ENCODE measurements around the gene PACSIN2. TPM values are rescaled to one million over a fixed set of nuclear protein-coding genes. Genes with fewer than 3 reads are reported as not detected.
A peak's percentile ranks its signal among the peaks of the same experiment; 100 is the strongest.

PACSIN2 gene
- total RNA-seq, 4 donors from 2014 or later: 25.8 to 46.0 (median 27.8) TPM

- peaks cover 0 to 46% (median 0%) of the 10 kb centered on the region in 3 donors for H3K4me1 ChIP-seq
- H3K4me3 ChIP-seq: no peak overlapping the region
- no peaks in the 10 kb centered on the region for H3K27me3 ChIP-seq
- peak overlapping the region in 1 of 4 donors; percentile 17 for H3K27ac ChIP-seq
- WGBS, 2 donors: 81 to 87% methylated on average over 4 of the region's 4 CpGs
- H3K36me3 ChIP-seq: no peaks in the 10 kb centered on the region
- no peak for TF ChIP-seq POLR2A (IDR thresholded peaks at IDR 0.05)
- TF ChIP-seq CTCF (IDR thresholded peaks at IDR 0.05): no peak
- intact Hi-C loops (cut with DNase I): no loop called here
- no peaks in the 10 kb centered on the region for H3K9me3 ChIP-seq
- DNase-seq: no peak
Measured at GRCh38 chr22:42984397-42984796, 30.6 kb downstream of the PACSIN2 start.

- Histone ChIP-seq H3K9me3 (no peaks in the 10 kb centered on the region), H3K27me3 (no peaks in the 10 kb centered on the region), H3K27ac (no peak overlapping the region), H3K4me3 (no peak overlapping the region), H3K4me1 (peaks cover 6 to 46% (median 8%) of the 10 kb centered on the region in 3 donors), H3K36me3 (no peaks in the 10 kb centered on the region)
- intact Hi-C loops (cut with DNase I): no loop called here
- TF ChIP-seq CTCF (IDR thresholded peaks at IDR 0.05) (no peak), POLR2A (IDR thresholded peaks at IDR 0.05) (no peak)
- no peak for DNase-seq
Measured at GRCh38 chr22:42983470-42983869, 31.5 kb downstream of the PACSIN2 start.

- no peak for DNase-seq
- TF ChIP-seq POLR2A (IDR thresholded peaks at IDR 0.05) (no peak), CTCF (IDR thresholded peaks at IDR 0.05) (no peak)
- H3K9me3 ChIP-seq: no peaks in the 10 kb centered on the region
- H3K4me3 ChIP-seq: no peak overlapping the region
- no peaks in the 10 kb centered on the region for H3K27me3 ChIP-seq
- H3K4me1 ChIP-seq: peaks cover 19 to 53% (median 27%) of the 10 kb centered on the region in 3 donors
- intact Hi-C loops (cut with DNase I): no loop called here
- H3K27ac ChIP-seq: peak overlapping the region in 2 of 4 donors; percentile 45 to 68
- WGBS, 2 donors: 70 to 78% methylated on average over 4 of the region's 4 CpGs
- no peaks in the 10 kb centered on the region for H3K36me3 ChIP-seq
Measured at GRCh38 chr22:42979606-42980005, 35.3 kb downstream of the PACSIN2 start.

GRCh38 chr22:42978453-42979103 is 36.4 kb downstream of the PACSIN2 start:
- TF ChIP-seq POLR2A (IDR thresholded peaks at IDR 0.05) (no peak), CTCF (IDR thresholded peaks at IDR 0.05) (no peak)
- peaks cover 19 to 58% (median 33%) of the 10 kb centered on the region in 3 donors for H3K4me1 ChIP-seq
- H3K4me3 ChIP-seq: no peak overlapping the region
- 14 to 30% methylated on average over 5 of the region's 5 CpGs for WGBS, 2 donors
- peak overlapping the region; percentile 45 to 76 (median 56) for H3K27ac ChIP-seq
- no peaks in the 10 kb centered on the region for H3K36me3 ChIP-seq
- H3K9me3 ChIP-seq: no peaks in the 10 kb centered on the region
- no peak for DNase-seq
- intact Hi-C loops (cut with DNase I): no loop called here
- no peaks in the 10 kb centered on the region for H3K27me3 ChIP-seq

- no peak for DNase-seq
Measured at GRCh38 chr22:42977569-42977968, 37.4 kb downstream of the PACSIN2 start.

More at GRCh38 chr22:42977569-42977968, 37.4 kb downstream of the PACSIN2 start:
- Histone ChIP-seq H3K4me1 (peaks cover 19 to 68% (median 43%) of the 10 kb centered on the region in 3 donors), H3K4me3 (no peak overlapping the region), H3K27ac (peak overlapping the region in 3 of 4 donors; percentile 45 to 76 (median 68)), H3K27me3 (no peaks in the 10 kb centered on the region), H3K9me3 (no peaks in the 10 kb centered on the region), H3K36me3 (no peaks in the 10 kb centered on the region)
- intact Hi-C loops (cut with DNase I): no loop called here
- 73 to 77% methylated on average over 6 of the region's 6 CpGs for WGBS, 2 donors
- TF ChIP-seq POLR2A (IDR thresholded peaks at IDR 0.05): no peak
- TF ChIP-seq CTCF (IDR thresholded peaks at IDR 0.05): no peak

Data from esophagus squamous epithelium (tissue), 5 donors.